GM12872 (cell line): ENCODE data around the gene FOXF1.

Experiments used
- CTCF ChIP-seq: IDR thresholded peaks from 3 replicates; pipeline ENCODE4 v1.5.1; 2011; ENCODE audit warnings: low read depth, mild to moderate bottlenecking, low read length, moderate library complexity; ENCODE audit not compliant: insufficient read depth

Gene FOXF1

GRCh38 chr16:86512860-86513470 is 2.6 kb downstream of the FOXF1 start:
- TF ChIP-seq CTCF, result no peak

- TF ChIP-seq CTCF, result no peak
Measured at GRCh38 chr16:86513471-86514277, 3.3 kb downstream of the FOXF1 start.

GRCh38 chr16:86514481-86515376 is 4.4 kb downstream of the FOXF1 start:
- TF ChIP-seq CTCF, result no peak

- no peak for TF ChIP-seq CTCF
Measured at GRCh38 chr16:86515413-86515776, 5.1 kb downstream of the FOXF1 start.

- TF ChIP-seq CTCF, result no peak
Measured at GRCh38 chr16:86515777-86516622, 5.7 kb downstream of the FOXF1 start.

GRCh38 chr16:86516623-86517003 is 6.3 kb downstream of the FOXF1 start:
- TF ChIP-seq CTCF, result no peak
